Measurements from ENCODE around the gene SNX25. TPM values are rescaled to one million over a fixed set of nuclear protein-coding genes. Genes with fewer than 3 reads are reported as not detected.

Gene SNX25
- polyA plus RNA-seq (2012; rRNA removed) = 8.5 and 11.4 TPM in 2 replicates
- polyA plus RNA-seq (2012; cell fraction: cytosol; rRNA removed) = 12.0 and 14.0 TPM in 2 replicates
- polyA plus RNA-seq (2012; cell fraction: nucleus; rRNA removed) = 6.6 and 13.2 TPM in 2 replicates

DNA sequence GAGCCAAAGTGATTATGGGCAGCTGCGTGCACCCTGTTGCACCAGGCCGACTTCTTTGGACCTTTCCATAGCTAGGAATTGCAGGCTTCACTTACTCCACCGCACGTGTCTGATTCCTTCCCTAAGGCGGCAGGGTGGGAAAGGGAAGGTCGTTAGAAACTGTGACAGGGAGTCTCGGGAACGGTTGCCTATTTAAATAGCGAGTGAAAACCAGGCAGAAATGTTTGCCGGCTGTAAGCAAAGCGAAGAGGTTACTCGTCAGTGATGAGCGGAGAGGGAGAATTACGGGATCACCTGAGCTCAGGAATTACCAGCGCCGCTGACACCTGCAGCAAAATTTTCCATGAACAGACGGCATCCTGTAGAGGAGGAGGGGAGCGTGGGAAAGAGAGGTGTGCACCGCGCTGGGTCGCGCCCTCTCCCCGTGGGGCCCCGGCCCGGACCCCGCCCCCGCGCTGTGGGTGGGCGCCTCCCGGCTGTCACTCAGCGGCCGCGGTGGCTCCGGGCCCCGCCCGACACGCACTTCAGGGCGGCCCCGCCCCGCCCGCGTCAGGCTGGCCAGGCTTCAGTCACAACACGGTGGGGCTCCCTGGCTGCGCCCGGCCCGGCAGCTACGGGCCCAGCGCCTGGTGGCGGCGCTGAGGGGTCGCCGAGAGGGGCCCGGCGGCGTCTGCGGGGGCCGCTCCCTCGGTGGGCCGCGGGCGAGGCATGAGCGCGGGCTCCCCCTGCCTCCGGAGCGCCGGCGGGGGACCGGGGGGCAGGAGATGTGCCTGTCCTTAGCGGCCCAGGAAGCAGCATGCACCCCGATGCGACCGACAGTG is at the start of gene SNX25:
Gene SNX25, plus strand, starts transcription at position 568 of the 821 bp plus-strand sequence. Its CDS starts 229 bp downstream, at position 797.
- Histone ChIP-seq H2AFZ (ENCODE audit: low read depth) (peak within 1 kb of the TSS; percentile 66; the same call in 1 of the 2 replicates), H3F3A (replicated peaks; ENCODE audit: insufficient read depth) (peaks cover 3% of the 10 kb centered on the region), H3K36me3 (replicated peaks in 1 of 2; ENCODE audit: control insufficient read depth in 1 of 2, insufficient read depth in 2 of 2, low read length in 1 of 2) (no peaks in the 10 kb centered on the region), H3K9ac (peak within 1 kb of the TSS; percentile 76), H3K27ac (ENCODE audit: low read depth in 2 of 2, low read length in 1 of 2) (peak within 1 kb of the TSS; percentile 50 to 71; a peak in 3 of 4 replicates), H3K4me1 (ENCODE audit: control insufficient read depth in 1 of 2, insufficient read depth in 2 of 2, low read depth in 1 of 2, low read length in 1 of 2) (peaks cover 0 to 11% of the 10 kb centered on the region in 2 experiments; a peak in 2 of 4 replicates), H3K4me3 (ENCODE audit: low read depth in 2 of 2, low read length in 1 of 2) (peak within 1 kb of the TSS; percentile 78 to 85), H3K27me3 (ENCODE audit: insufficient read depth) (no peaks in the 10 kb centered on the region), H3K9me3 (no peaks in the 10 kb centered on the region), H4K20me1 (ENCODE audit: insufficient read depth) (peaks cover 27% of the 10 kb centered on the region), H3K4me2 (peak within 1 kb of the TSS; percentile 79), H3K79me2 (ENCODE audit: insufficient read depth) (peaks cover 56% of the 10 kb centered on the region), H3K9me2 (no peaks in the 10 kb centered on the region)
- peak; percentile 94 for DNase-seq
- WGBS (ENCODE audit: low lambda C conversion rate) = 5% methylated on average over 33 of the region's 72 CpGs
- ChIA-PET POLR2A (interaction anchor here (1.0 to 1.6 kb wide), 2 partner anchors 66 to 187 kb away, joined by 4 to 7 read pairs; partner anchors contain the start of genes ANKRD37 and SLC25A4), CTCF (interaction anchor here (0.7 to 2.4 kb wide), 11 partner anchors 25 to 812 kb away, joined by 3 to 13 read pairs (median 3); partner anchors contain the start of genes ANKRD37, LRP2BP and SLC25A4)
- TF ChIP-seq GABPA (IDR thresholded peaks at IDR 0.05; ENCODE audit: low read depth) (no peak), FOSL2 (IDR thresholded peaks at IDR 0.05; ENCODE audit: borderline replicate concordance, low read depth) (no peak), NRF1 (IDR thresholded peaks at IDR 0.05; ENCODE audit: low read depth, low read length) (no peak), TAF1 (IDR thresholded peaks at IDR 0.05; ENCODE audit: borderline replicate concordance, low read depth, low read length) (peak; percentile 68), TCF12 (IDR thresholded peaks at IDR 0.05) (no peak), POLR2AphosphoS5 (IDR thresholded peaks at IDR 0.05; ENCODE audit: low read depth, low read length) (0 out of 2 replicates have a peak, but pooled peaks have one; percentile 36), SMC3 (IDR thresholded peaks at IDR 0.05; ENCODE audit: low read depth, low read length) (0 out of 2 replicates have a peak, but pooled peaks have one; percentile 3), MXI1 (IDR thresholded peaks at IDR 0.05; ENCODE audit: low read depth, low read length) (peak; percentile 71), TEAD4 (IDR thresholded peaks at IDR 0.05; ENCODE audit: borderline replicate concordance, insufficient read depth) (no peak), MEF2A (IDR thresholded peaks at IDR 0.05; ENCODE audit: borderline replicate concordance, low read depth) (no peak), RCOR1 (IDR thresholded peaks at IDR 0.05; ENCODE audit: low read length) (no peak), RAD21 (IDR thresholded peaks at IDR 0.05; ENCODE audit: low read length) (peak; percentile 28), YY1 (IDR thresholded peaks at IDR 0.05; ENCODE audit: low read depth) (no peak), SIN3A (IDR thresholded peaks at IDR 0.05; ENCODE audit: borderline replicate concordance, low read depth, low read length) (no peak), RXRA (IDR thresholded peaks at IDR 0.05; ENCODE audit: borderline replicate concordance, low read depth) (no peak), FOXJ3 (CRISPR knock-in tag; IDR thresholded peaks at IDR 0.05) (no peak), ELF1 (IDR thresholded peaks at IDR 0.05) (no peak)
- TF ChIP-seq, protein P1, sequence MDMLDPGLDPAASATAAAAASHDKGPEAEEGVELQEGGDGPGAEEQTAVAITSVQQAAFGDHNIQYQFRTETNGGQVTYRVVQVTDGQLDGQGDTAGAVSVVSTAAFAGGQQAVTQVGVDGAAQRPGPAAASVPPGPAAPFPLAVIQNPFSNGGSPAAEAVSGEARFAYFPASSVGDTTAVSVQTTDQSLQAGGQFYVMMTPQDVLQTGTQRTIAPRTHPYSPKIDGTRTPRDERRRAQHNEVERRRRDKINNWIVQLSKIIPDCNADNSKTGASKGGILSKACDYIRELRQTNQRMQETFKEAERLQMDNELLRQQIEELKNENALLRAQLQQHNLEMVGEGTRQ (IDR thresholded peaks at IDR 0.05; ENCODE audit: borderline replicate concordance, low read depth, low read length) = no peak
- TF ChIP-seq, protein P2, sequence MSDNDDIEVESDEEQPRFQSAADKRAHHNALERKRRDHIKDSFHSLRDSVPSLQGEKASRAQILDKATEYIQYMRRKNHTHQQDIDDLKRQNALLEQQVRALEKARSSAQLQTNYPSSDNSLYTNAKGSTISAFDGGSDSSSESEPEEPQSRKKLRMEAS (IDR thresholded peaks at IDR 0.05; ENCODE audit: low read depth) = 0 out of 2 replicates have a peak, but pooled peaks have one; percentile 7
- TF ChIP-seq, protein P3, sequence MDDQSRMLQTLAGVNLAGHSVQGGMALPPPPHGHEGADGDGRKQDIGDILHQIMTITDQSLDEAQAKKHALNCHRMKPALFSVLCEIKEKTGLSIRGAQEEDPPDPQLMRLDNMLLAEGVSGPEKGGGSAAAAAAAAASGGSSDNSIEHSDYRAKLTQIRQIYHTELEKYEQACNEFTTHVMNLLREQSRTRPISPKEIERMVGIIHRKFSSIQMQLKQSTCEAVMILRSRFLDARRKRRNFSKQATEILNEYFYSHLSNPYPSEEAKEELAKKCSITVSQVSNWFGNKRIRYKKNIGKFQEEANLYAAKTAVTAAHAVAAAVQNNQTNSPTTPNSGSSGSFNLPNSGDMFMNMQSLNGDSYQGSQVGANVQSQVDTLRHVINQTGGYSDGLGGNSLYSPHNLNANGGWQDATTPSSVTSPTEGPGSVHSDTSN (IDR thresholded peaks at IDR 0.05) = peak; percentile 96
- TF ChIP-seq, protein P4, sequence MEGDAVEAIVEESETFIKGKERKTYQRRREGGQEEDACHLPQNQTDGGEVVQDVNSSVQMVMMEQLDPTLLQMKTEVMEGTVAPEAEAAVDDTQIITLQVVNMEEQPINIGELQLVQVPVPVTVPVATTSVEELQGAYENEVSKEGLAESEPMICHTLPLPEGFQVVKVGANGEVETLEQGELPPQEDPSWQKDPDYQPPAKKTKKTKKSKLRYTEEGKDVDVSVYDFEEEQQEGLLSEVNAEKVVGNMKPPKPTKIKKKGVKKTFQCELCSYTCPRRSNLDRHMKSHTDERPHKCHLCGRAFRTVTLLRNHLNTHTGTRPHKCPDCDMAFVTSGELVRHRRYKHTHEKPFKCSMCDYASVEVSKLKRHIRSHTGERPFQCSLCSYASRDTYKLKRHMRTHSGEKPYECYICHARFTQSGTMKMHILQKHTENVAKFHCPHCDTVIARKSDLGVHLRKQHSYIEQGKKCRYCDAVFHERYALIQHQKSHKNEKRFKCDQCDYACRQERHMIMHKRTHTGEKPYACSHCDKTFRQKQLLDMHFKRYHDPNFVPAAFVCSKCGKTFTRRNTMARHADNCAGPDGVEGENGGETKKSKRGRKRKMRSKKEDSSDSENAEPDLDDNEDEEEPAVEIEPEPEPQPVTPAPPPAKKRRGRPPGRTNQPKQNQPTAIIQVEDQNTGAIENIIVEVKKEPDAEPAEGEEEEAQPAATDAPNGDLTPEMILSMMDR (IDR thresholded peaks at IDR 0.05) = 0 out of 2 replicates have a peak, but pooled peaks have one; percentile 11
- TF ChIP-seq, protein P5, sequence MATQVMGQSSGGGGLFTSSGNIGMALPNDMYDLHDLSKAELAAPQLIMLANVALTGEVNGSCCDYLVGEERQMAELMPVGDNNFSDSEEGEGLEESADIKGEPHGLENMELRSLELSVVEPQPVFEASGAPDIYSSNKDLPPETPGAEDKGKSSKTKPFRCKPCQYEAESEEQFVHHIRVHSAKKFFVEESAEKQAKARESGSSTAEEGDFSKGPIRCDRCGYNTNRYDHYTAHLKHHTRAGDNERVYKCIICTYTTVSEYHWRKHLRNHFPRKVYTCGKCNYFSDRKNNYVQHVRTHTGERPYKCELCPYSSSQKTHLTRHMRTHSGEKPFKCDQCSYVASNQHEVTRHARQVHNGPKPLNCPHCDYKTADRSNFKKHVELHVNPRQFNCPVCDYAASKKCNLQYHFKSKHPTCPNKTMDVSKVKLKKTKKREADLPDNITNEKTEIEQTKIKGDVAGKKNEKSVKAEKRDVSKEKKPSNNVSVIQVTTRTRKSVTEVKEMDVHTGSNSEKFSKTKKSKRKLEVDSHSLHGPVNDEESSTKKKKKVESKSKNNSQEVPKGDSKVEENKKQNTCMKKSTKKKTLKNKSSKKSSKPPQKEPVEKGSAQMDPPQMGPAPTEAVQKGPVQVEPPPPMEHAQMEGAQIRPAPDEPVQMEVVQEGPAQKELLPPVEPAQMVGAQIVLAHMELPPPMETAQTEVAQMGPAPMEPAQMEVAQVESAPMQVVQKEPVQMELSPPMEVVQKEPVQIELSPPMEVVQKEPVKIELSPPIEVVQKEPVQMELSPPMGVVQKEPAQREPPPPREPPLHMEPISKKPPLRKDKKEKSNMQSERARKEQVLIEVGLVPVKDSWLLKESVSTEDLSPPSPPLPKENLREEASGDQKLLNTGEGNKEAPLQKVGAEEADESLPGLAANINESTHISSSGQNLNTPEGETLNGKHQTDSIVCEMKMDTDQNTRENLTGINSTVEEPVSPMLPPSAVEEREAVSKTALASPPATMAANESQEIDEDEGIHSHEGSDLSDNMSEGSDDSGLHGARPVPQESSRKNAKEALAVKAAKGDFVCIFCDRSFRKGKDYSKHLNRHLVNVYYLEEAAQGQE (IDR thresholded peaks at IDR 0.05; ENCODE audit: low read depth, low read length) = no peak
- TF ChIP-seq, protein P6, sequence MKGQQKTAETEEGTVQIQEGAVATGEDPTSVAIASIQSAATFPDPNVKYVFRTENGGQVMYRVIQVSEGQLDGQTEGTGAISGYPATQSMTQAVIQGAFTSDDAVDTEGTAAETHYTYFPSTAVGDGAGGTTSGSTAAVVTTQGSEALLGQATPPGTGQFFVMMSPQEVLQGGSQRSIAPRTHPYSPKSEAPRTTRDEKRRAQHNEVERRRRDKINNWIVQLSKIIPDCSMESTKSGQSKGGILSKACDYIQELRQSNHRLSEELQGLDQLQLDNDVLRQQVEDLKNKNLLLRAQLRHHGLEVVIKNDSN (IDR thresholded peaks at IDR 0.05; ENCODE audit: borderline replicate concordance, low read depth) = no peak
